K562 (cell line): Measurements from ENCODE around the gene FRMD4B. TPM values are rescaled to one million over a fixed set of nuclear protein-coding genes. Genes with fewer than 3 reads are reported as not detected.

ENCODE experiments used
- ATAC-seq: fragments of 200-7000 bp; cut with Tn5 transposase; 3 replicates; pipeline ENCODE4 v1.9.1; 2020; ENCODE audit warnings: moderate library complexity
- BruUV-seq: library from RNA; stranded (reverse); fragments of 400-500 nt; replicated peaks from 2 replicates; lab custom pipeline; 2021; lab: Mats Ljungman, UMichigan
- CTCF ChIA-PET: fragments of 300-600 bp; formaldehyde crosslinking; extraction: SDS; loops from one replicate; lab custom pipeline; 2021; ENCODE audit warnings: low intra/inter-chr PET ratio; lab: Yijun Ruan, JAX
- POLR2A ChIA-PET: fragments of 300-600, 350-650 bp; sonication (Branson Sonifier 250); formaldehyde crosslinking; extraction: SDS; loops from one replicate; lab custom pipeline; 2021; ENCODE audit warnings: antibody characterized with exemption, inconsistent platforms; lab: Yijun Ruan, JAX
- DNase-seq, 4 experiments: peaks; one replicate each; pipeline versions ENCODE4 v3.0.0 to v3.0.0-alpha.2; 2011 to 2018; ENCODE audit warnings: low spot score in 3 of 4, mixed read lengths in 3 of 4; ENCODE audit errors: extremely low read depth in 1 of 4
- FAIRE-seq: peaks from 2 replicates; lab custom pipeline; 2011; peaks lifted over from hg19 to GRCh38; lab: Jason Lieb, UNC
- H2AFZ ChIP-seq: 2 replicates; pipeline ENCODE4 v1.6.0; 2011; ENCODE audit warnings: low read depth, low read length, control low read depth, inconsistent platforms
- H3K27ac ChIP-seq: fragments of 200-600 bp; 3 replicates; pipeline ENCODE4 v1.8.0; 2011; ENCODE audit warnings: low read depth, mild to moderate bottlenecking, control low read depth, inconsistent platforms, low read length, moderate library complexity, mixed read lengths; ENCODE audit errors: extremely low read depth
- H3K27me3 ChIP-seq, 2 experiments: fragments of 300-600 bp in 1 of 2; 2 replicates in 1 of 2; 3 replicates in 1 of 2; pipeline versions ENCODE4 v1.6.0 to v1.8.0; 2011; ENCODE audit warnings: inconsistent platforms in 2 of 2, low read length in 2 of 2, mild to moderate bottlenecking in 1 of 2, mixed read lengths in 1 of 2, moderate library complexity in 1 of 2; ENCODE audit not compliant: control insufficient read depth in 2 of 2, insufficient read depth in 2 of 2
- H3K36me3 ChIP-seq: fragments of 300-600 bp; 3 replicates; pipeline ENCODE4 v1.8.0; 2011; ENCODE audit warnings: mild to moderate bottlenecking, low read length, inconsistent platforms; ENCODE audit not compliant: control insufficient read depth, insufficient read depth
- H3K4me1 ChIP-seq, 2 experiments: fragments of 200-600 bp in 1 of 2; replicated peaks in 1 of 2; 2 replicates in 1 of 2; 3 replicates in 1 of 2; pipeline versions ENCODE4 v1.5.1 to v1.8.0; 2011; ENCODE audit warnings: inconsistent platforms in 2 of 2, low read length in 2 of 2, mild to moderate bottlenecking in 1 of 2, mixed read lengths in 1 of 2, moderate library complexity in 1 of 2; ENCODE audit not compliant: control insufficient read depth in 2 of 2, insufficient read depth in 2 of 2
- H3K4me2 ChIP-seq: 2 replicates; pipeline ENCODE4 v1.6.1; 2011; ENCODE audit warnings: low read length, control low read depth, inconsistent platforms, mixed read lengths; ENCODE audit not compliant: insufficient read depth
- H3K4me3 ChIP-seq: fragments of 200-600 bp; sonication (generic), shearing (Covaris generic); 2 replicates; pipeline ENCODE4 v1.5.1; 2016; ENCODE audit warnings: control low read depth, inconsistent platforms
- H3K79me2 ChIP-seq: fragments of 200-600 bp; 3 replicates; pipeline ENCODE4 v1.8.0; 2011; ENCODE audit warnings: low read length, inconsistent platforms; ENCODE audit not compliant: control insufficient read depth, insufficient read depth
- H3K9ac ChIP-seq, 2 experiments: 2 replicates each; pipeline versions ENCODE4 v1.6.0 to v1.6.1; 2011; ENCODE audit warnings: low read depth in 2 of 2, low read length in 2 of 2, control low read depth in 1 of 2, inconsistent platforms in 1 of 2, mild to moderate bottlenecking in 1 of 2, mixed read lengths in 1 of 2; ENCODE audit not compliant: insufficient read depth in 1 of 2
- H3K9me1 ChIP-seq: one replicate; pipeline ENCODE4 v1.6.0; 2011; ENCODE audit warnings: inconsistent platforms, mild to moderate bottlenecking, low read length, moderate library complexity; ENCODE audit not compliant: control insufficient read depth, insufficient read depth
- H3K9me3 ChIP-seq: replicated peaks from 2 replicates; pipeline ENCODE4 v1.5.1; 2011; ENCODE audit warnings: low read depth, low read length, inconsistent platforms; ENCODE audit not compliant: control insufficient read depth, insufficient read depth
- H4K20me1 ChIP-seq: replicated peaks from 2 replicates; pipeline ENCODE4 v1.6.1; 2011; ENCODE audit warnings: low read length, inconsistent platforms, mixed read lengths; ENCODE audit not compliant: control insufficient read depth, insufficient read depth
- ELK1 ChIP-seq: sonication (generic); formaldehyde crosslinking; IDR thresholded peaks from 2 replicates; pipeline ENCODE4 v1.8.1; 2022; ENCODE audit warnings: missing genetic modification reagents
- NR4A1 ChIP-seq, 2 experiments: fragments of 250-450 bp in 1 of 2; fragments of 450-650 bp in 1 of 2; sonication (Bioruptor Pico) in 1 of 2; IDR thresholded peaks; 2 replicates each; pipeline versions ENCODE4 v1.4.0 to v1.6.1; 2016 to 2020; ENCODE audit warnings: mild to moderate bottlenecking in 2 of 2, missing compliant biosample characterization in 1 of 2, missing genetic modification characterization in 1 of 2, moderate library complexity in 1 of 2
- WGBS: fragments of 100-300 bp; shearing (Covaris generic); methylation state at CpG from one replicate; pipeline ENCODE4 v1.1.6; 2016; ENCODE audit warnings: low coverage, mixed read lengths; ENCODE audit not compliant: insufficient coverage; ENCODE audit errors: missing lambda C conversion rate; 5-methylcytosine and 5-hydroxymethylcytosine counted together
- in situ Hi-C: fragments of 300-500 bp; cut with MboI; formaldehyde crosslinking; loops from 4 replicates; pipeline ENCODE4 v1.15.0; 2018; ENCODE audit warnings: inconsistent platforms, mixed read lengths
- intact Hi-C: fragments of 100-400 bp; cut with micrococcal nuclease; formaldehyde crosslinking; loops from 2 replicates; pipeline ENCODE4 v1.14.2; 2022
- polyA plus RNA-seq, 8 experiments: library from polyadenylated mRNA; depleted of rRNA in 4 of 8; stranded (reverse) in 5 of 8; unstranded in 3 of 8; fragments of >200 nt; fragmentation: Nextera tagmentation in 2 of 8; fragmentation: Illumina TruSeq in 1 of 8; extraction: Ambion mirVana in 2 of 8; extraction: Trizol in 1 of 8; gene quantifications; 2 replicates each; pipeline versions ENCODE4 v1.2.1 to v1.2.3, GENCODE V29; 2011 to 2014; ENCODE audit warnings: inconsistent platforms in 1 of 8, missing spikeins in 1 of 8
- total RNA-seq, 7 experiments: library from RNA; depleted of rRNA in 6 of 7; stranded (reverse); fragments of >200 nt in 6 of 7; fragmentation: Illumina TruSeq in 2 of 7; extraction: Trizol in 2 of 7; gene quantifications; 2 replicates each; pipeline versions ENCODE4 v1.2.1 to v1.2.3, GENCODE V29; 2011 to 2021; ENCODE audit warnings: low replicate concordance in 1 of 7

The FRMD4B gene
- total and polyA plus RNA-seq, 9 of the 15 experiments (the other 6 are each of a cell fraction or from before 2014, with no cell fraction given): 0.03 to 0.09 (median 0.04) TPM; not detected in 3

GRCh38 chr3:69328103-69328962 lies 57.6 kb downstream of the FRMD4B start:
- H4K20me1 ChIP-seq: no peaks in the 10 kb centered on the region
- no TSS peak for BruUV-seq
- no peak overlapping the region for H3K27ac ChIP-seq
- 0% methylated on average over 4 of the region's 4 CpGs for WGBS
- CTCF ChIA-PET: no interaction called here
- no peak for ATAC-seq
- H3K9ac ChIP-seq: no peak overlapping the region
- in situ Hi-C loops (no loop called here), intact Hi-C loops (no loop called here)
- no peaks in the 10 kb centered on the region for H3K79me2 ChIP-seq
- H3K9me3 ChIP-seq: no peaks in the 10 kb centered on the region
- no peak overlapping the region for H3K4me2 ChIP-seq
- H3K36me3 ChIP-seq: no peaks in the 10 kb centered on the region
- DNase-seq: no peak
- no peak overlapping the region for H3K4me3 ChIP-seq
- no peak for FAIRE-seq
- H2AFZ ChIP-seq: no peak overlapping the region; the same call in 1 of the 2 replicates
- POLR2A ChIA-PET: interaction anchor here (1.1 kb wide), 1 partner anchor 14 kb away, joined by 3 read pairs; no protein-coding TSS in a partner anchor
- no peak for TF ChIP-seq NR4A1 (CRISPR knock-in tag; IDR thresholded peaks at IDR 0.05)
- 0 out of 2 replicates have a peak, but pooled peaks have one; percentile 47 for TF ChIP-seq NR4A1 (tag; IDR thresholded peaks at IDR 0.05)
- no peak for TF ChIP-seq ELK1
- peaks cover 0 to 5% of the 10 kb centered on the region in 2 experiments; a peak in 2 of 5 replicates for H3K27me3 ChIP-seq
- H3K4me1 ChIP-seq: no peaks in the 10 kb centered on the region
- no peaks in the 10 kb centered on the region for H3K9me1 ChIP-seq
